Naive thymus-derived CD4-positive, alpha-beta T cell (primary cell): Measurements from ENCODE around the gene RHPN2. TPM values are rescaled to one million over a fixed set of nuclear protein-coding genes. Genes with fewer than 3 reads are reported as not detected.
"Not testable (repeated sequence)": the region's sequence is repeated elsewhere in the genome, so short reads cannot be mapped to it uniquely, and the experiment has no call there.

ENCODE experiments used
- ATAC-seq: fragments of 150-1000 bp; cut with Tn5 transposase; 2 replicates; pipeline ENCODE4 v1.10.0; 2021; ENCODE audit warnings: mild to moderate bottlenecking, moderate library complexity
- CTCF ChIA-PET: fragments of 350-600 bp; sonication (Branson Sonifier 250); formaldehyde crosslinking; loops from one replicate; lab custom pipeline; 2021; ENCODE audit warnings: antibody characterized with exemption; lab: Charles Lee
- POLR2A ChIA-PET: fragments of 350-600 bp; sonication (Branson Sonifier 250); formaldehyde crosslinking; loops from one replicate; lab custom pipeline; 2021; ENCODE audit warnings: antibody characterized with exemption, inconsistent platforms; lab: Charles Lee
- DNase-seq, 9 donors: peaks; one replicate each; pipeline versions ENCODE4 v3.0.0 to v3.0.0-alpha.2; 2020 to 2022; ENCODE audit warnings: mixed read lengths in 1 of 9
- H3K27ac ChIP-seq: one replicate; pipeline ENCODE4 v1.7.0; 2013; ENCODE audit warnings: mild to moderate bottlenecking, low read depth, low read length, moderate library complexity
- H3K27me3 ChIP-seq, 2 donors: one replicate each; pipeline ENCODE4 v1.7.0; 2013; ENCODE audit warnings: low read length in 2 of 2, mild to moderate bottlenecking in 2 of 2, moderate library complexity in 2 of 2; ENCODE audit not compliant: control insufficient read depth in 2 of 2, insufficient read depth in 2 of 2
- H3K36me3 ChIP-seq, 3 experiments: 1 replicate in 2 of 3; 2 replicates in 1 of 3; pipeline ENCODE4 v1.7.0; 2013; ENCODE audit warnings: low read length in 3 of 3, mild to moderate bottlenecking in 3 of 3, moderate library complexity in 1 of 3; ENCODE audit not compliant: insufficient read depth in 3 of 3, control insufficient read depth in 2 of 3
- H3K4me1 ChIP-seq, 2 donors: one replicate each; pipeline ENCODE4 v1.7.0; 2013; ENCODE audit warnings: low read length in 2 of 2, mild to moderate bottlenecking in 2 of 2, moderate library complexity in 1 of 2; ENCODE audit not compliant: control insufficient read depth in 2 of 2, insufficient read depth in 2 of 2
- H3K4me3 ChIP-seq: 2 replicates; pipeline ENCODE4 v1.7.0; 2013; ENCODE audit warnings: mild to moderate bottlenecking, low read length
- H3K9me3 ChIP-seq, 3 experiments: 1 replicate in 2 of 3; 2 replicates in 1 of 3; pipeline ENCODE4 v1.7.0; 2013; ENCODE audit warnings: low read length in 3 of 3; ENCODE audit not compliant: control insufficient read depth in 2 of 3
- H3K27ac Mint-ChIP-seq, 9 donors: one replicate each; pipeline ENCODE4 v1.8.0; 2020 to 2022; ENCODE audit warnings: mixed read lengths in 9 of 9, mild to moderate bottlenecking in 8 of 9, moderate library complexity in 5 of 9, inconsistent platforms in 2 of 9
- H3K27me3 Mint-ChIP-seq, 5 donors: one replicate each; pipeline ENCODE4 v1.8.0; 2021 to 2022; ENCODE audit warnings: mixed read lengths in 5 of 5, mild to moderate bottlenecking in 1 of 5
- H3K36me3 Mint-ChIP-seq, 5 donors: one replicate each; pipeline ENCODE4 v1.8.0; 2020 to 2022; ENCODE audit warnings: mixed read lengths in 5 of 5, mild to moderate bottlenecking in 3 of 5, inconsistent platforms in 1 of 5
- H3K4me1 Mint-ChIP-seq, 7 donors: one replicate each; pipeline ENCODE4 v1.8.0; 2020 to 2022; ENCODE audit warnings: mixed read lengths in 7 of 7, mild to moderate bottlenecking in 3 of 7, inconsistent platforms in 1 of 7
- H3K4me3 Mint-ChIP-seq, 10 donors: one replicate each; pipeline ENCODE4 v1.8.0; 2020 to 2022; ENCODE audit warnings: mild to moderate bottlenecking in 10 of 10, mixed read lengths in 10 of 10, moderate library complexity in 6 of 10, inconsistent platforms in 2 of 10
- H3K9me3 Mint-ChIP-seq, 11 donors: one replicate each; pipeline ENCODE4 v1.8.0; 2020 to 2022; ENCODE audit warnings: mixed read lengths in 11 of 11, mild to moderate bottlenecking in 4 of 11, inconsistent platforms in 1 of 11, moderate library complexity in 1 of 11
- intact Hi-C, 2 donors: fragments of 100-400 bp; cut with micrococcal nuclease; formaldehyde crosslinking; loops; one replicate each; pipeline ENCODE4 v1.15.1; 2023
- polyA plus RNA-seq, 2 donors: library from polyadenylated mRNA; unstranded; fragments of 300-500 nt; fragmentation: Illumina TruSeq; gene quantifications; one replicate each; pipeline ENCODE4 v1.2.3, GENCODE V29; 2021
- total RNA-seq, 6 experiments: library from RNA in 5 of 6; stranded (reverse) in 5 of 6; gene quantifications; 1 replicate in 5 of 6; 2 replicates in 1 of 6; pipeline ENCODE4 v1.2.3 and lab custom pipeline; 2021 to 2026

Gene RHPN2
- total and polyA plus RNA-seq, 7 experiments from 2014 or later, result 0.16 to 2.6 (median 0.34) TPM; not detected in 2

DNA sequence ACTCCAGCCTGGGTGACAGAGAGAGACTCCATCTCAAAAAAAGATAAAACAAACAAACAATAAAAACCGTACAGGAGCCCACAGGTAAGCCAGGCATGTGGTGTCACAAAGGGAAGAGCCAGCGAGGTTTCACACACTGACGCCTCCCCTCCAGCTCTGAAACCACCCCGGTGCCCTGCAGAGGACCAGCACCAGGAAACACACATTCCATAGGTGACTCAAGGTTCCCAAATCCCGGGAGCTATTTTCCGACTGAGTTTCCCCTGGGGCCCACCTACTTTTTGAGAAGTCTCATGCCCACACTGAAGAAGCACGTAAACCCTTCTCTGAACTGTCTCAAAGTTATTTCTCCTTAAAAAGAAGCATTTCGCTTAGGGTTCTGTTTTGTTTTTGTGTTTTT is 40.3 kb downstream of the RHPN2 start:
- Mint-ChIP-seq H3K4me3 (no peak overlapping the region), H3K27ac (no peak overlapping the region), H3K9me3 (peaks cover 2 to 27% (median 5%) of the 10 kb centered on the region in 11 donors), H3K36me3 (peaks cover 0 to 5% (median 4%) of the 10 kb centered on the region in 5 donors), H3K27me3 (peaks cover 0 to 6% (median 4%) of the 10 kb centered on the region in 5 donors), H3K4me1 (peaks cover 0 to 2% (median 0%) of the 10 kb centered on the region in 7 donors)
- H3K27me3 ChIP-seq, result no peaks in the 10 kb centered on the region
- no peaks in the 10 kb centered on the region for H3K36me3 ChIP-seq
- no peaks in the 10 kb centered on the region for H3K9me3 ChIP-seq
- DNase-seq (no peak), ATAC-seq (no peak)
- no peak overlapping the region for H3K4me3 ChIP-seq
- ChIA-PET POLR2A (no interaction called here), CTCF (no interaction called here)
- H3K4me1 ChIP-seq, result no peaks in the 10 kb centered on the region
- H3K27ac ChIP-seq, result no peak overlapping the region
- intact Hi-C loops, result no loop called here

DNA sequence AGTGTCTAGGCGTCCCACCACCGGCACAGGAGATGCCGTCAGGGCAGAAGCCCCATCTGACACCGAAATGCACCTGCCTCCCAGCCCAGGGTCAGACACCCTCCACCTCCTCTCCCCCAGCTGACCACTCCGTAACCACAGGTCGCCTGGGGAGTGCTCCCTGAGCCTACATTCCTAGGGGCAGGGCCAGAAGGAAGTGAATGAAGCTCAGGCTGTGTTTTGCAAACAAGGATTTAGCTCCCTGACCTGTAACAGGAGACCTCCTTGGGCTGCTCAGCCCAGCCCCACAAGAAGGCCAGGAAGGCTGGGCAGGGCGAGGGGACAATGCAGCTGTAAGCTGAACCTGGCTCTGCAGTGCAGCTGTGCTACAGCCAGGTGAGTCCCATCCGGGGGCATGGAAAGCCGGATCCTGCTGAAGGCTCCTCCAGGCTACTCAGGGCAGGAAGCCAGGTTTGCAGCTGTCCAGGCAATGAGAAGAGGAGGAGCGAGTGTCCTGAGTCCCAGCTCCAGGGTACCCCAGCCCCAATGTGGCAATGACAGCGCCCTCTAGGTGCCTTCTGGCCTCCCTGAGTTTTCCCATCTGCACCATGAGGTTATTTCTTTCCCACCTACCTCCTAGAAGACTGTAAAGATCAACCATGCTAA is 42.1 kb downstream of the RHPN2 start:
- ChIA-PET POLR2A (no interaction called here), CTCF (interaction anchor here (0.6 kb wide), 1 partner anchor 1713 kb away, joined by 6 read pairs; no protein-coding TSS in a partner anchor)
- ATAC-seq (no peak), DNase-seq (no peak)
- Mint-ChIP-seq H3K9me3 (peaks cover 0 to 9% (median 2%) of the 10 kb centered on the region in 11 donors), H3K27ac (no peak overlapping the region), H3K27me3 (peaks cover 0 to 6% (median 4%) of the 10 kb centered on the region in 5 donors), H3K4me1 (peaks cover 0 to 2% (median 0%) of the 10 kb centered on the region in 7 donors), H3K36me3 (peaks cover 0 to 5% (median 0%) of the 10 kb centered on the region in 5 donors), H3K4me3 (no peak overlapping the region)
- Histone ChIP-seq H3K9me3 (no peaks in the 10 kb centered on the region), H3K4me3 (no peak overlapping the region), H3K4me1 (no peaks in the 10 kb centered on the region), H3K27me3 (no peaks in the 10 kb centered on the region), H3K27ac (no peak overlapping the region), H3K36me3 (no peaks in the 10 kb centered on the region)
- intact Hi-C loops, result no loop called here

DNA sequence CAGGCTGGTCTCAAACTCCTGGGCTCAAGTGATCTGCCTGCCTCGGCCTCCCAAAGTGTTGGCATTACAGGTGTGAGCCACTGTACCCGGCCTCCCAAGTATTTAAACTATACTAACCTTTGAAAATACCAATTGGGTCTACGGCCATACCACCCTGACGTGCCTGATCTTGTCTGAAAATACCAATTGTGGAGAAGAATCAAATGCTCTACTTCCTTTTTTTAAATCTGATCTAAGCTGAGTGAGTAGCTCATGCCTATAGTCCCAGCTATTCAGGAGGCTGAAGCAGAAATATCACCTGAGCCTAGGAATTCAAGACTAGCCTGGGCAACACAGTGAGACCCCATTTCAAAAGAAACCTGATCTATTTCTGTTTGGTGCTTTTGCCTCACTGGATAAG is 53.8 kb downstream of the RHPN2 start:
- H3K36me3 Mint-ChIP-seq, H3K4me1 ChIP-seq, CTCF ChIA-PET, POLR2A ChIA-PET, intact Hi-C loops, H3K27ac Mint-ChIP-seq, H3K4me3 ChIP-seq, H3K27ac ChIP-seq, ATAC-seq, H3K9me3 Mint-ChIP-seq, H3K27me3 Mint-ChIP-seq, DNase-seq, H3K36me3 ChIP-seq, H3K4me1 Mint-ChIP-seq, H3K9me3 ChIP-seq, H3K27me3 ChIP-seq, H3K4me3 Mint-ChIP-seq: not testable (repeated sequence)

DNA sequence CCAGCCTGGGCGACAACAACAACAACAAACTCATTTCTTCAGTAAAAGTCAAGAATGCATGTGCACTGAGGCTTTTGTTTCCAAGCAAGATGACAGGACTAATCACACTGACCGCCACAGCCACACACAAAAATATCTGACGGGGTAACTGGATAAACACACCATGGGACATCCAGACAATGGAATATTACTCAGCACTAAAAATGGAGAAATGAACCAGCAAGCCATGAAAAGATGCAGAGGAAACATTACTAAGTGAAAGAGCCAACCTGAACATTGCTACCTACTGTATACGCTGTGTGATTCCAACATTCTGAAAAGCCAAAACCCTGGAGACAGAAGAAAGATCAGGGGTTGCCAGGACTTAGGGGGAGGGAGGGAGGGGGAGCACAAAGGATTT is 56.0 kb downstream of the RHPN2 start:
- Mint-ChIP-seq H3K27ac (peak overlapping the region in 1 of 9 donors; percentile 2), H3K9me3 (no peaks in the 10 kb centered on the region), H3K36me3 (no peaks in the 10 kb centered on the region), H3K27me3 (peaks cover 0 to 5% (median 4%) of the 10 kb centered on the region in 5 donors), H3K4me1 (no peaks in the 10 kb centered on the region), H3K4me3 (no peak overlapping the region)
- ATAC-seq (no peak), DNase-seq (no peak)
- ChIA-PET POLR2A (no interaction called here), CTCF (no interaction called here)
- Histone ChIP-seq H3K27me3 (no peaks in the 10 kb centered on the region), H3K27ac (no peak overlapping the region), H3K4me1 (no peaks in the 10 kb centered on the region), H3K36me3 (no peaks in the 10 kb centered on the region), H3K4me3 (no peak overlapping the region), H3K9me3 (no peaks in the 10 kb centered on the region)
- intact Hi-C loops, result no loop called here

DNA sequence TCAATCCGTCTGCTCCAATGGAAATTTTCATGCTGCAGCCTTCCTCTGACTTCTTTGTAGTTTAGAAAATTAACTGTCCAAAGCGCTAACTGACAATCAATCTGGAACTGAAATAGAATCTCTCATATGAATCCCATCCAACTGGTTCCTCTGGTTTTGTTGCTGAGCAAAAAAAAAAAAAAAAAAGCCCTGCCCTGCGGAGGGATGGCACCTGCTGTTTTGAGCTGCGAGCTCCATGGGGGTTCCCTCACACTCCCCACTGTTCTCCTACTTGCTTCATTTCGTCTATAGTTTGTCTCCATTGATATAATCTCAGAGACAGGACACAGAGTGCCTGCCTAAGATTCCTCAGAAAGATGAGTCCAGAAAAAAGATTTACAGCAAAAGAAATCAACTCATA is 59.2 kb downstream of the RHPN2 start:
- Histone ChIP-seq H3K27me3 (no peaks in the 10 kb centered on the region), H3K4me3 (no peak overlapping the region), H3K27ac (no peak overlapping the region), H3K9me3 (no peaks in the 10 kb centered on the region), H3K4me1 (peaks cover 0 to 3% of the 10 kb centered on the region in 2 donors), H3K36me3 (no peaks in the 10 kb centered on the region)
- ATAC-seq (no peak), DNase-seq (no peak)
- Mint-ChIP-seq H3K27me3 (no peaks in the 10 kb centered on the region), H3K27ac (no peak overlapping the region), H3K4me1 (peaks cover 5 to 6% (median 5%) of the 10 kb centered on the region in 7 donors), H3K36me3 (no peaks in the 10 kb centered on the region), H3K9me3 (no peaks in the 10 kb centered on the region), H3K4me3 (no peak overlapping the region)
- intact Hi-C loops, result no loop called here
- ChIA-PET CTCF (no interaction called here), POLR2A (no interaction called here)

DNA sequence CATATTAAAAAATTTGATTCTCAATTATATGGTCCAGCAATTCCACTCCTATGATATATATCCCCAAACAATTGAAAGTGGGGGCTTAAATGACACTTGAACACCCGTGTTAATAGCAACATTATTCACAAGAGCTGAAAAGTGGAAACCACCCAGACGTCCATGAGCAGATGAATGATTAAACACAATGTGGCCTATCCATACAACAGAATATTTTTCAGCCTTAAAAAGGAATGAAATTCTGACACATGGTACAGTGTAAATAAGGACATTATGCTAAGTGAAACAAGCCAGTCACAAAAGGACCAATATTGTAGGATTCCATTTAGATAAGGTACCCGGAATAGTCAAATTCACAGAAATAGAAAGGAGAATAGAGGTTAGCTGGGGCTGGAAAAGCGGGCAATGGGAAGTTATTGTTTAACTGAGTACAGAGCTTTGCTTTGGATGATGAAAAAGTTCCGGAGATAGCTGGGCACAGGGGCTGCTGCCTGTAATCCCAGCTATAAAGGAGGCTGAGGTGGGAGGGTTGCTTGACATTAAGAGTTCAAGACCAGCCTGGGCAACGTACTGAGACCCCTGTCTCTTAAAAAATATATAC is 61.2 kb downstream of the RHPN2 start:
- POLR2A ChIA-PET, result interaction anchor here (0.6 kb wide), 1 partner anchor 9 kb away, joined by 3 read pairs; no protein-coding TSS in a partner anchor
- H3K9me3 Mint-ChIP-seq, H3K27me3 Mint-ChIP-seq, H3K36me3 ChIP-seq, ATAC-seq, H3K27me3 ChIP-seq, H3K27ac ChIP-seq, H3K4me3 Mint-ChIP-seq, H3K9me3 ChIP-seq, H3K27ac Mint-ChIP-seq, H3K36me3 Mint-ChIP-seq, intact Hi-C loops, CTCF ChIA-PET, H3K4me3 ChIP-seq, DNase-seq, H3K4me1 ChIP-seq: not testable (repeated sequence)
- peaks cover 8 to 14% (median 13%) of the 10 kb centered on the region in 7 donors for H3K4me1 Mint-ChIP-seq
